Measurements from ENCODE around the gene DEF6.
A peak's percentile ranks its signal among the peaks of the same experiment; 100 is the strongest.

DEF6 gene

DNA sequence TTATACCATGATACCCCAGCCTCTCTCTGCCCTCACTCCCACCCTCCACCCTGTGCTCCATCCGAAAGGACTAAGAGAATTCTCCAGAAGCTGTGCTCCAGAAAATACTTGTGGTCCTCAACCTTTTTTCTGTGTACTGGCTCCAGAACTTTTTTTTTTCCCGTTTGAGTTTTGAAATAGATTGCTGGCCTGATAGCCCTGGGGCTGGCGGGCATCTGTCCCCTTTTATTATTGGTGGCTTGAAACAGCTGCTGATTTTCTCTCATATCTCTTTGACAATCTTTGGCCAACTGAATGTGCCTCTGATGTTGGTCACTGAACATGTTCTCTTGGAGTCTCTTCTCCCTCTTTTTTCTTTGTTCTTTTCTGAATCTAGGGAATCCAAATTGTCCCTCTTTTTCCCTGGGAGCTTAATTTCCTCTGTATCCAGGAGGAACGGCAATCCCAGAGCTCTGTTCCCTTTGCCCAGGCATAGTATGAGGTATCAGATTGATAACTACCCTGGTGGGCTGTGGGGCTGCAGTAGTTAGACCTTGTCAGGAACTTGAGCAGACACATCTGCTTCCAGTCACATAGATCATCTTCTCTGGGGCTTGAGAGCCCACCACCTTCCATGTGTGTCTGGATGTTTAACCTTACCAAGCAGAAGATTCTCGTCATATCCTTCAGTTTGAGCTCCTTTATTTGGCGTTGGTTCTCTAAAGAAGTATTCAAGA lies 46.4 kb downstream of the DEF6 start:
- no peak for DNase-seq

DNA sequence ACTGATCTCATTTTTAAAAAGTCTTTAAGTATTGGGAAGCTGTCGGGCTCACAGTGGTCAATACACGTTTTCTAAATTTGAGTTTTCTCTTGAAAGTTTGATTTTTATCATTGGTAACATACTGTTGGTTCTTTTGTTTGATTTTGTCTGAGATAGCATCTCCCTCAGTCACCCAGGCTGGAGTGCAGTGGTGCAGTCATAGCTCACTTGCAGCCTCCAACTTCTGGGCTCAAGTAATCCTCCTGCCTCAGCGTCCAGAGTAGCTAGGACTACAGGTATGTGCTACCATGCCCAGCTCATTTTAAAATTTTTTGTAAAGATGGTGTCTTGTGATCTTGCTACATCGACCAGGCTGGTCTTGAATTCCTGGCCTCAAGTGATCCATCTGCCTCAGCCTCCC lies 53.8 kb downstream of the DEF6 start:
- DNase-seq = peak in 1 of 5 experiments; percentile 70

DNA sequence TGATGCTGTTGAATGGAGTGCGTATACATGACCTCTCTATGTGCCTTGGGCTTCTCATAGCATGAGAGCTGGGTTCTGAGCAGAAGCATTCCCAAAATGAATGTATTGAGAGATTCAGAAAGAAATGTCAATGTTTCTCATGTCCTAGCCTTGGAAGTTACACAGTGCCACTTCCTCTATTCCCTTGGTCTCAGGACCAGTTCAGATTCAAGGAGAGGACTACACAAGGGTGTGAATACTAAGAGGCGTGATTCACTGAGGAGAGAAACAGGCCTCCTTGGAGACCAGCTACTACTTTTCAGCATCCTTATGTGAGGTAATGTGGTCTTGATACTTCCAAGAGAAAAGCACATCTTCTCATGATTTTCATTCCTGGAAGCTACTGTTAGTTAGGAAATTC lies 55.1 kb downstream of the DEF6 start:
- DNase-seq = no peak

DNA sequence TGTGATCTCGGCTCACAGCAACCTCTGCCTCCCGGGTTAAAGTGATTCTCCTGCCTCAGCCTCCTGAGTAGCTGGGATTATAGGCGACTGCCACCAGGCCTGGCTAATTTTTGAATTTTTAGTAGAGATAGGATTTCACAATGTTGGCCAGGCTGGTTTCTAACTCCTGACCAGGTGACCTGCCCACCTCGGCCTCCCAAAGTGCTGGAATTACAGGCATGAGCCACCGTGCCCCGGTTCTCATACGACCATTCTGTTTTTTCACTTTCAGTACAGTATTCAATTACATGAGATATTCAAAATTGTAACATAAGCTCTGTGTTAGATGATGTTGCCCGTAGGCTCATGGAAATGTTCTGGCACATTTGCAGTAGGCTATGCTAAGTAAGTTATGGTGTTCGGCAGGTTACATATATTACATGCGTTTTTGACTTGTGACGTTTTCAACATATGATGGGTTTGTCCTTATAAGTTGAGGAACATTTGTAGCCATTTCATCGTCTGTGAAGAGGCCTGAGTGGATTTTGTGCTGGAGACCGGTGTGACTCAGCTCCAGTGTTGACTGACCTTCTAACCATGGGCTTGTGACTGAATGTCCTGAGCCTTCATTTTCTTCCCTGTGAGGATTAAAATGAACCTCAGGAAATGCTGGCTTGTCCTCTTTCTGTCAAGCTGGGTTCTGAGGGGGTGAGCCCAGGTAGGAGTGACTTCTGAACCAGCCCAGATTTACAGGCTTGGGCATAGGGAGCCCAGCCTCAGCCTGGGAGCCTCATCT lies 56.9 kb downstream of the DEF6 start:
- no peak for DNase-seq

DNA sequence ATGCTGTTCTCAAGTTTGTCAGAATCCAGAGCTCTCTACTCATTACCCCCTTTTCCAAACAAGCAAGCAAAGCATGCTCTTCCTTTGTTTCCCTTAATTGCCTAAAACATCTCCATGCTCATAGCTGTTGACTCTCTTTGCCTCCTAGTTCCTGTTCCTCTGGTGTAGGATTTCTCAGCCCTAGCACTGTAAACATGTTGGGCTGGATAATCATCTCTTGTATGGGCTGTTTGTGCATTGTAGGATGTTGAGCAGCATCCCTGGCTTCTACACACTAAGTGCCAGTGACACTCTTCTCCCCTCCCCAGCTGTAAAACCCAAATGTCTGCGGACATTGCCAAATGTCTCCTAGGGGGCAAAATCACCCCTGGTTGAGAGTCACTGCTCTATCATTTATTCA lies 58.8 kb downstream of the DEF6 start:
- no peak for DNase-seq

DNA sequence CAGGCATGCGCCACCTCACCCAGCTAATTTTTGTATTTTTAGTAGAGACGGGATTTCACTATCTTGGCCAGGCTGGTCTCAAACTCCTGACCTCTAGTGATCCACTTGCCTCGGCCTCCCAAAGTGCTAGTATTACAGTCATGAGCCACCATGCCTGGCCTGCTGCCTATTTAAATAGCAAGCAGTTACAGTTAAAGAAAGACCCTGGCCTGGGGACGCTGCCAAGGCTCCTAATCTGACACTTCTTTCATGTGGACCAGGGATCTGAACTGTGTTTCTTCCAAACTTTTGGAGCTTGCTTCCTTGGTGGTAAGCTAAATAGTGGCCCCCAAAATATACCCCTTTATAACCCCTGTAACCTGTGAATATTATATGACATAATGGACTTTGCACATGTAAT lies 60.1 kb downstream of the DEF6 start:
- DNase-seq = no peak

DNA sequence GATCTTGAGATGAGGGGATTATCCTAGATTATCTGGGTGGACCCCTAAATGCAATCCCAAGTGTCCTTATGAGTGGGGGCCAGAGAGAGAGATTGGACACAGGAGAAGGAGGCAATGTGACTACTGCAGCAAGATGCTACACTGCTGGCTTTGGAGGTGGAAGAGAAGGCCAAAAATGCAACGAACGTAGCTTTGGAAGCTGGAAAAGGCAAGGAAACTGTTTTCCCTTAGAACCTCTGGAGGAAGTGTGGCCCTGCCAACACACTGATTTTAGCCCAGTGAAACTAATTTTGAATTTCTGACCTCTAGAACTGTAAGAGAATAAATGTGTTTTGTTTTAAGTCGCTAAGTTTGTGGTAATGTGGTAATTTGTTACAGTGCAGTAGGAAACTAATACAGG lies 60.5 kb downstream of the DEF6 start:
- DNase-seq = no peak

DNA sequence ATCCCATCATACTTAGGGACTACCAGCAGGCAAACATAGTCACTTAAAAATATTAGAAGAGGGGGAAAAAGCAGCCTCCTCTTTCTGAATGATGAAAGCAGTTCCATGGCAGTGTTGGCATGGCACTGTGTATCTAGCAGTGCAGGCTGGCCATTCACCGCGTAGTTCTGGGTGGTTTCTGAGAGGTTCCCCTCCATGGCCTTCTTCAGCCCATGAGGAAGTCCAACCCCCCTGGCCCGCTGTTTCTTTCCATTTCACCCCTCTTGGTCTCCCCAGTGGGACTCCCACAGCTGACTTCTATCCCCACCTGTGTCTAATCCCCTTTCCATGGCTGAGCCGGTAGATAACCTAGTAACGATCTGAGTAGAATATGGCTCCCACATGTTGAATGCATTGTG lies 61.7 kb downstream of the DEF6 start:
- no peak for DNase-seq

DNA sequence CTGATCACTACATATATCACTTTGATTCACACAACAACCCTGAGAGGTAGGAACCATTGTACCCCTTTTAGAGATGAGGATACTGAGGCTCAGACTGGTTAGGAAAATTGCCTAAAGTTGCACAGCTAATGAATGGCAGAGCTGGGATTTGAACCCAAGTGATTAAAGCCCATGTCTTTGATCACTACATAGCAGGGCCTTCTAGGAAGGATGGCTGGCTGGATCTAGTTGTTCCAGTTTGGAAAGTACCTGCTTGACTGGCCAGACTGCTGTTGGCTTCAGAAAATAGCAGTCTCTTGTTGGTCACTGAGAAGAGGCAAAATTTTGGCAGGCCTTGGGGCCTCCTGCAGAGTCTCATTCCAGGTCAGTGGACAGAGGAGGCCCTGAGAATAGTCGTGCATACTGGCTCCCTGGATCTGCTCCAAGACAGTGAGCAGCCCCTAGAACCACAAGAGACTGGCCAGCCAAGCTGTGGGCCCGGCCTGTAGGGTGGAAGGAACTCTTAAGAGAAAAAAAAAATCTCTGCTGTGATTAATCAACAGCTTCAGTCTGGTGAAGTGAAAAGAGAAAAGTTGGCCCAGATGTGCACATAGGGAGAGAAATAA lies 62.2 kb downstream of the DEF6 start:
- no peak for DNase-seq

DNA sequence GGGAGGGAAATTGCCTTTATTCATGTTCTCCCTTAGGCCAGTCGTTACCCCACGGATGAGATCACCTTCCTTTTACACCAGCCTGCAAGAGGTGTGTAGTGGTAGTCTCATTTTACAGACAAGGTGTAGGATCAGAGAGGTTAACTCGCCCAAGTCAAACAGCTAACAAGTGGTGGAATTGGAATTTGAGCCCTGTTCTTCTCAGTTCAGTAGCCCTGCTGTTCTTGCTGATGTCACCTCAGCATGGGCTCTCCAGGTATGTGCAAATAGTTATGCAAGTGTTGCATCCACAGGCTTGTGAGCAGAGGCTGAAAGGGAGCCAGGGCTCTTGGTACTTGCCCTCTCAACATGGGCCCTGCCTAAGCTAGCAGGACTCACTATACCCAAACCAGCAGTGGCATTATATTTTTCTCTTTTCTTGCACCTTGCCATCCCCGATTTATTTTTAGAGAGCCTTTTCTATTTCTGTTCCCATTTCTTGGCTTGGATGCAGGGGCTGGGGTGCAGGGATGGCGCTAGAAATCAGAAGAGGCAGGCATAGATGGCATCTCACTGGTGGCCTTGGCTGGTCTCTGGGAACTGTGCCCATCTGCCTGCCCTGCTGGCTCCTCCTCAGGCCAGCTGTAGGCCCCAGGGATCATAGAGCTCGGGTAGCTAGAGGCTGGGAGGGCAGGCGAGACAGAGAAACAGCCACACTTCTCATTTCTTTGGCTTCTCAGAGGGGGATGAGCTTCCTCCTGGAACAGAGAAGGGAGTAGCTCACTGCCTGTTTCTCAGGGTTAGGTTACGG lies 62.9 kb downstream of the DEF6 start:
- DNase-seq = no peak

DNA sequence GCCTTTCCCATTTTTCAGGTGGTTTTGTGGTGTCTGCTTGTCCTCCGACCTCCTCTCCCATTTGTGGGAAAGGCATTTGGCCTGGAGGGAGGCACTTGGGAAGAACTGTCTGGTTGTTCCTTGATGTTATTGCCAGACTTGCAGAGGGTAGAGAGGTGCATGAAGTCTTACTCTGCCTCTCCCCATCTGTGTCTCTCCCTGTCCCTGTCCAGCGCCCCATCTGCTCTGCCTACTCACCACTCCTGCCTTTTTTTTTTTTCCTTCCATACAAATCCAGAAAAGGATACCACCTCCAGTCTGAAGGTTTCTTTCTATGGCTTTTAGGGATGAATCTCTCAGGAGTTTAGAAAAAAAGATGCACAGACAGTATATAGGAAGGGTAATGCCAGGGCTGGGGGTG lies 64.6 kb downstream of the DEF6 start:
- DNase-seq = no peak

DNA sequence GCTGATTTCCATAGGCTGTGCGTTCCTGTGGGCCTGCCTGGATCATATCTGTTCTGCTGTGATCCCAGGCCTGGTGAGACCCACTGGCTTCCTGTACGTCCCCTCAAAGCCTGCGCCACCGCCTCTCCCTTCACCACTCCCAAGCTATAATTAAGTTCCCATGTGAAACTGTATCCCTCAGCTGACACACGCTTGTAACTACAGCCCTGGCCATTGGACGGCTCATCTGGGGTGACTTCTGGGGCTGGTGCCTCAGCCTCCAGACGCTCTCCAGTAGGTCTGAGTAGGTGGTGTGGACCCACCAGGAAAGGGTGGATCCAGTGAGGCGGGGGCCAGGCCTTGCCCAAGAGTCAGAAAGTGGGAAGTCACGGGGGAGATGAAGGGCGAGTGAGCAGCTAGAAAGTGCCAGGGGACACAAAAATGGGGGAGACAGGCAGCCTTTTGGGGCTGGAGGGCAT lies 65.7 kb downstream of the DEF6 start:
- no peak for DNase-seq

DNA sequence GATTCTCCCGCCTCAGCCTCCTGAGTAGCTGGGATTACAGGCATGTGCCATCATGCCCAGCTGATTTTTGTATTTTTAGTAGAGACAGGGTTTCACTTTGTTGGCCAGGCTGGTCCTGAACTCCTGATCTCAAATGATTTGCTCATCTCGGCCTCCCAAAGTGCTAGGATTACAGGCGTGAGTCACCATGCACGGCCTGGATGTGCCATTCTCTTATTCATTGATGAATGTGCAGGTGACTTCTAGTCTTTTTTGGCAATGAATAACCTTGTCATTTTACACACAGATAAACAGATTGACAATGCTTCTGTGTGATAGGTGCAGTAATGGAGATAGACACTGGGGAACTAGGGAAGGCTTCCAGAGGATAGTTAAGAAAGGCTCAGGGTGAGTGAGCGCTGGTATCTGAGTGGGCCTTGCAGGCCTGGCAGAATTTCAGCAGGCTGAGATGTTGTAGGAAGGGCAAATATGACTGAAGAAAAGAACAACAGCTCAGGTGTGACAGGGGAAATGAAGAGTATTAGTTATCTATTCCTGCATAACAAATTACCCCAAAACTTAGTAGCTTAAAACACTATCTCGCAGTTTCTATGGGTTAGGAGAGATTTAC lies 68.1 kb downstream of the DEF6 start:
- DNase-seq = no peak

DNA sequence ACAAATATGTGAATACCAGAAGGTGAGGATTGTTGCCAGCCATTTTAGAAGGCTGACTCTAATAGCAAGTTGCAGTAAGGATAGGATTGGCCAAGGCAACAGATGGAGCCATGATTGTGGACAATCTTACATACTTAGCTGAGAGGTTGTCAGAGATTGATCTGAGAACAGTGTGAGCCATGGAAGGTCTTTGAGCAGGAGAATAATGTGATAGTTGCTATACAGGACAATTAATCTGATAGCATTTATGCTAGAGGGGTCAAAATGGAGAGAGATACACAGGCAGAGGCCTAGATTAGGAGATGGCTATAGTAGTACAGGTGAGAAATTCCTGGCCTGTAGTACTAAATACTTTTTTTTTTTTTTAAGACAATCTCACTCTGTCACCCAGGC lies 68.6 kb downstream of the DEF6 start:
- no peak for DNase-seq

DNA sequence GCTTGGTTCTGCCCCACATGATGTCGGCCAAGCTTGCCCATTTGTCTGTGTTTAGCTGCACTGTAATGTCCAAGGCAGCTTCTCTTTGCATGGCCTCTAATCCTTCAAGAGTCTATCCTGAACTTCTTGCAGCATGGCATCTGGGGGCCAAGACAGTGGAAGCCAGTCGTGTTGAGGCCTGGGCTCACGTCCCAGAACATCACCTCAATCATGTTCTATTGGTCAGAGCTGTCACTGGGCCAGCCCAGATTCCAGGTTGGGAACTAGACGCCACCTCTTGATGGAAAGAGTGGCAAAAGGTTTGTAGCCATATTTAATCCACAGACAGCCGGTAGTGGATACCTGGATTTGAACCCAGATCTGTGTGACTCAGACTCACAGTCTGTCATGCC lies 70.0 kb downstream of the DEF6 start:
- DNase-seq = no peak

DNA sequence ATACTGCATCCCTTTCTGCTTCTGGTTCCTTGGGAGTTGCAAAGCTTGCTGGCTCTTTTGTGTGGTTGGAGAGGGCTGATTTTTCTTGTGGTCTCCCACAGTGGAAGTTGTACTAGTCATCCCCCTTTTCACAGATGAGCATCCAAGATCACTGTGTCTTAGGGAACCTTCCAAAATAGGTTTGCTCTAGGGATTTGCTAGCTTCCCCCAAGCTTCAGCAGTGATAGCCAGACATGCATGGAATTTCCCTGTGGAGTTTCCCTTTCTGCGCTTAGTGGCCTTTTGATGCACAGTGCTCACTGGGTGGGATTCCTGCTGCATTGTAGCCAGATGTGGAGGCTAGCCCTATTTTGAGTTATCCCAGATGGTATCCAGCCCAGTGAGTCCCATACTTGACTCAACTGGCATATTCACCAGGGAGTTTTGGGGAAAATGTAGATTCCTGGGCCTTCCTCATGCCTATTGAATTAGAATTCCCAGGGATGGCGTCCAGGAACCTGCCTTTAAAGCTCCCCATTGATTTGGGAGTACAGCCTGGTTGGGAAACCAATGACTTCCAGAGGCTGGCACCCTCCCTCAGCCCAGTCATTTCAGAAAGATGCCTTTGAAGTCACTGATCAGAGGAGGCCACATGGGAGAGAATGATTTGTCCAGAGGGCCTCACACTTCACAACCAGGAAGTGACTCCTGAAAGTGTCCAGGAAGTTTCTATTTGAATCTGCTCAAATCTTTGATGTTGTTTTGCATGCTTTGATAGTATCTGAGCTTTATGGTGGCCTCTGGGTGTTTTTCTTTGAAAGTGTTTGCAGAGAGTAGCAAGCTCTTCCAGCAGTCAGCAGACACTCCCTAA lies 70.6 kb downstream of the DEF6 start:
- DNase-seq = peak in 1 of 5 experiments; percentile 85

DNA sequence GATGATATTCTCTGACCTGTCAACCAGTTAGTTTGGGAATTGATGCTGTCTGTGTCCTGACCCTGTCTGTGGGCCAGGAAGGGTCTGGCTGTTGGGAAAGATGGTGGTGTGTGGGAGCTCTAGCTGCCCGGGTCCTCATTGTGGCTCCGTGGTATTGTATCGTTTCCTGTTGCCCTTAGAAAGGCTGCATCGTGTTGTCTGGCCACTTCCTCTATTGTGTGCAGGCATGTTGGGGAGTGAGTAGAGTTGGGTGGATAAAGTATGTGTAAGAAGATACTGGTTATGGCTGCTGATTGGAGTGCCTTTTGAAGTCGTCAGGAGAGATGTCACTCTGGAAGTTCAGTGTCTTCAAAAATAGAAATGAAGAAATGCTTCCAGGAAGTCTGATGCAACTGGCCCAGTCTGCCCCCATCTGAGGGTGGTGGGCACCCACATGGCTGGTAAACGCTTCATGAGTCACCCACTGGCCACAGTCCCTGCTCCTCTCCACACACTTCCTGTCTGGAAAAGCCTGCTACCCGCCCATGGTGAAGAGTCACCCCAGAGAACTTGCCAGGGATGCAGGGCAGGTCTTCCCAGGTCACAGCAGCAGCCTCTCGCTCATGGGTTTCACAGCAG lies 72.6 kb downstream of the DEF6 start:
- peak in 2 of 5 experiments; percentile 10 to 75 for DNase-seq

DNA sequence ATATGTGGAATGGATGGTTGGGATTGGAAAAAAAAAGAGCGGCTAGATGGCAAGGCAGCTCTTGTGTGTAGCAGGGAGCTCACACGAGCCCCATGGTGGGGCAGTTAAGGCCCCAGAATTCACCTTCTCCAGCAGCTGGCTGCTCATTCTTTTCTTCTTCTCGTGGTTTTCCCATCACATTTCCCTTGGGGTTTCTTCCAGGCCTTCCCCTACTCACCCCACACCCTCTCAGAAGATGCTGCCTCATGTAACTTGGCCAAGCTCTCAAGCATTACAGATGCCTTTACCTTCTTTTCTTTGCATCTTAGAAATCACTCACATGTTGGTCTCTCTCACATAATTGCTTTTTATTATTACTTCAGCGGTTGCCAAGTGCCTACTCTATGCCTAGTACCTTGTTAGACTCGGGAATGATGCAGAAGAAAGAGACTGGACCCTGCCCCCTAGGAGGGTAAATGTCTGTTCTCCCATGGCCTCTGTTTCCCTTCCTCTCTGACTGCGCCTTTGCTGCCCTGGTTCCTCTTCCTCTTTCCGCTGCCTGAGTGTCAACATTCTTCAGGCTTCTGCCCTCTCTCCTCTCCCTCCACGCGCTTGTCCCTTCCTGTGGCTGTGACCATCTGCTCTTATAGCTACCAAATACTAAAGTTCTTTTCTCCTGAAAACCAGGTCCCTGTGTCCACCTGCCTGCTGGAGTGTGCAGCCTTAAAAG lies 73.3 kb downstream of the DEF6 start:
- DNase-seq = no peak

Data from T-helper 2 cell (primary cell).